GM19324 (cell line): ENCODE results near the gene EP300.
A peak's percentile ranks its signal among the peaks of the same experiment; 100 is the strongest.
"Not testable (repeated sequence)": the region's sequence is repeated elsewhere in the genome, so short reads cannot be mapped to it uniquely, and the experiment has no call there.

Experiments used
- ATAC-seq: cut with Tn5 transposase; IDR thresholded peaks from one replicate; pipeline ENCODE4 v1.9.1; 2021; ENCODE audit warnings: mild to moderate bottlenecking, moderate library complexity; ENCODE audit not compliant: unreplicated experiment, low FRiP score

The EP300 gene

GRCh38 chr22:41076857-41077256 is 15.5 kb upstream of the EP300 start:
- ATAC-seq, result no peak

- no peak for ATAC-seq
Observed at GRCh38 chr22:41078931-41079330, 13.5 kb upstream of the EP300 start.

GRCh38 chr22:41085842-41086241 is 6.5 kb upstream of the EP300 start:
- ATAC-seq, result no peak

GRCh38 chr22:41091132-41092022 is 1.0 kb upstream of the EP300 start:
- ATAC-seq, result peak; percentile 76

GRCh38 chr22:41092847-41093411 is 537 bp downstream of the EP300 start:
- no peak for ATAC-seq

- ATAC-seq, result no peak
Observed at GRCh38 chr22:41094041-41094593, 1.7 kb downstream of the EP300 start.

GRCh38 chr22:41096391-41096790 is 4.0 kb downstream of the EP300 start:
- no peak for ATAC-seq

GRCh38 chr22:41096841-41097240 is 4.4 kb downstream of the EP300 start:
- ATAC-seq, result no peak

GRCh38 chr22:41099036-41099435 is 6.6 kb downstream of the EP300 start:
- ATAC-seq, result no peak

GRCh38 chr22:41106122-41106968 is 14.0 kb downstream of the EP300 start:
- no peak for ATAC-seq

- ATAC-seq, result not testable (repeated sequence)
Observed at GRCh38 chr22:41106969-41107325, 14.6 kb downstream of the EP300 start.

GRCh38 chr22:41110968-41111367 is 18.6 kb downstream of the EP300 start:
- ATAC-seq, result no peak

- no peak for ATAC-seq
Observed at GRCh38 chr22:41116342-41116741, 23.9 kb downstream of the EP300 start.

GRCh38 chr22:41117127-41117965 is 25.0 kb downstream of the EP300 start:
- no peak for ATAC-seq

GRCh38 chr22:41123151-41123550 is 30.8 kb downstream of the EP300 start:
- ATAC-seq, result no peak

- no peak for ATAC-seq
Observed at GRCh38 chr22:41124086-41124485, 31.7 kb downstream of the EP300 start.

- no peak for ATAC-seq
Observed at GRCh38 chr22:41127451-41127850, 35.1 kb downstream of the EP300 start.

- no peak for ATAC-seq
Observed at GRCh38 chr22:41128606-41129005, 36.2 kb downstream of the EP300 start.

GRCh38 chr22:41132550-41132949 is 40.2 kb downstream of the EP300 start:
- ATAC-seq, result no peak

GRCh38 chr22:41140365-41140957 is 48.1 kb downstream of the EP300 start:
- ATAC-seq, result no peak
